Stimulated activated CD4-positive, alpha-beta T cell treated with anti-CD3 and anti-CD28 coated beads, Interleukin-4, amount 100 ng/mL, for 48 hours (primary cell): Measurements from ENCODE around the gene HDHD2.

ENCODE experiments used
- DNase-seq, 2 donors: peaks; one replicate each; pipeline ENCODE4 v3.0.0-alpha.2; 2020; ENCODE audit warnings: low read depth in 2 of 2

The HDHD2 gene

GRCh38 chr18:47146206-47146605, 4.1 kb downstream of the HDHD2 start:
- DNase-seq: no peak

GRCh38 chr18:47143899-47144485, 6.3 kb downstream of the HDHD2 start:
- DNase-seq: no peak

- no peak for DNase-seq
These were observed 7.1 kb downstream of the HDHD2 start for GRCh38 chr18:47143153-47143552.

GRCh38 chr18:47141289-47141688, 9.0 kb downstream of the HDHD2 start:
- DNase-seq: no peak

- no peak for DNase-seq
These were observed 29.2 kb downstream of the HDHD2 start for GRCh38 chr18:47121146-47121545.

- DNase-seq: peak in 1 of 2 donors; percentile 10
These were observed 29.9 kb downstream of the HDHD2 start for GRCh38 chr18:47120428-47120827.

- no peak for DNase-seq
These were observed 31.3 kb downstream of the HDHD2 start for GRCh38 chr18:47118981-47119380.

- no peak for DNase-seq
These were observed 35.1 kb downstream of the HDHD2 start for GRCh38 chr18:47115205-47115604.

- no peak for DNase-seq
These were observed 36.3 kb downstream of the HDHD2 start for GRCh38 chr18:47113796-47114540.

GRCh38 chr18:47110492-47111274, 39.6 kb downstream of the HDHD2 start:
- no peak for DNase-seq

- no peak for DNase-seq
These were observed 40.6 kb downstream of the HDHD2 start for GRCh38 chr18:47109720-47110119.

- no peak for DNase-seq
These were observed 41.3 kb downstream of the HDHD2 start for GRCh38 chr18:47108998-47109405.

GRCh38 chr18:47108373-47108772, 41.9 kb downstream of the HDHD2 start:
- DNase-seq: no peak

GRCh38 chr18:47100212-47100831, 50.0 kb downstream of the HDHD2 start:
- peak; percentile 52 to 62 for DNase-seq

- DNase-seq: no peak
These were observed 54.5 kb downstream of the HDHD2 start for GRCh38 chr18:47095810-47096209.

- no peak for DNase-seq
These were observed 62.6 kb downstream of the HDHD2 start for GRCh38 chr18:47087676-47088075.

- no peak for DNase-seq
These were observed 68.7 kb downstream of the HDHD2 start for GRCh38 chr18:47081578-47081977.

GRCh38 chr18:47080872-47081271, 69.4 kb downstream of the HDHD2 start:
- no peak for DNase-seq

GRCh38 chr18:47077111-47077510, 73.2 kb downstream of the HDHD2 start:
- DNase-seq: no peak

- no peak for DNase-seq
These were observed 75.0 kb downstream of the HDHD2 start for GRCh38 chr18:47075098-47075883.

- DNase-seq: no peak
These were observed 82.7 kb downstream of the HDHD2 start for GRCh38 chr18:47067648-47068047.

GRCh38 chr18:47063096-47063495, 87.2 kb downstream of the HDHD2 start:
- DNase-seq: no peak
